Activated T-helper 1 cell treated with anti-CD3 and anti-CD28 coated beads, Interleukin-2, amount 50 U/mL, for 16 hours (primary cell): ENCODE results near the gene PPP2R1B.
"Not testable (repeated sequence)": the region's sequence is repeated elsewhere in the genome, so short reads cannot be mapped to it uniquely, and the experiment has no call there.

Experiments used
- DNase-seq, 2 donors: peaks; one replicate each; pipeline ENCODE4 v3.0.0-alpha.2; 2020; ENCODE audit warnings: low read depth in 1 of 2, low spot score in 1 of 2

Gene PPP2R1B

GRCh38 chr11:111784311-111784710 lies 18.1 kb upstream of the PPP2R1B start:
- DNase-seq = not testable (repeated sequence)

GRCh38 chr11:111782109-111782741 lies 16.0 kb upstream of the PPP2R1B start:
- DNase-seq = no peak

GRCh38 chr11:111779118-111779517 lies 12.9 kb upstream of the PPP2R1B start:
- no peak for DNase-seq

- DNase-seq = no peak
These were observed 11.9 kb upstream of the PPP2R1B start for GRCh38 chr11:111778047-111778558.

GRCh38 chr11:111777094-111778046 lies 11.2 kb upstream of the PPP2R1B start:
- no peak for DNase-seq

- no peak for DNase-seq
These were observed 10.4 kb upstream of the PPP2R1B start for GRCh38 chr11:111776398-111777093.

- DNase-seq = no peak
These were observed 8.9 kb upstream of the PPP2R1B start for GRCh38 chr11:111774955-111775710.

GRCh38 chr11:111772535-111772934 lies 6.3 kb upstream of the PPP2R1B start:
- no peak for DNase-seq

GRCh38 chr11:111771205-111771604 lies 5.0 kb upstream of the PPP2R1B start:
- not testable (repeated sequence) for DNase-seq

GRCh38 chr11:111770581-111771134 lies 4.5 kb upstream of the PPP2R1B start:
- no peak for DNase-seq

- no peak for DNase-seq
These were observed 599 bp upstream of the PPP2R1B start for GRCh38 chr11:111766834-111767142.

GRCh38 chr11:111765320-111765983 lies 737 bp downstream of the PPP2R1B start:
- no peak for DNase-seq

GRCh38 chr11:111764621-111765020 lies 1.6 kb downstream of the PPP2R1B start:
- no peak for DNase-seq

- DNase-seq = no peak
These were observed 3.1 kb downstream of the PPP2R1B start for GRCh38 chr11:111762981-111763643.

GRCh38 chr11:111762526-111762925 lies 3.7 kb downstream of the PPP2R1B start:
- DNase-seq = no peak

GRCh38 chr11:111761036-111761435 lies 5.2 kb downstream of the PPP2R1B start:
- no peak for DNase-seq

- no peak for DNase-seq
These were observed 6.3 kb downstream of the PPP2R1B start for GRCh38 chr11:111759778-111760407.

GRCh38 chr11:111759376-111759775 lies 6.8 kb downstream of the PPP2R1B start:
- no peak for DNase-seq

GRCh38 chr11:111756097-111756496 lies 10.1 kb downstream of the PPP2R1B start:
- no peak for DNase-seq
